Bronchial epithelial cell (primary cell): ENCODE measurements around the gene TNRC6B. TPM values are rescaled to one million over a fixed set of nuclear protein-coding genes. Genes with fewer than 3 reads are reported as not detected.

Source experiments
- DNase-seq: peaks from one replicate; pipeline ENCODE4 v3.0.0-alpha.2; 2010; ENCODE audit warnings: low read depth
- FAIRE-seq: peaks from 2 replicates; lab custom pipeline; 2011; peaks lifted over from hg19 to GRCh38; lab: Jason Lieb, UNC
- H3K27me3 ChIP-seq: 2 replicates; pipeline ENCODE4 v1.5.1; 2011; ENCODE audit warnings: low read length; ENCODE audit not compliant: control insufficient read depth, insufficient read depth
- H3K36me3 ChIP-seq: 2 replicates; pipeline ENCODE4 v1.5.1; 2011; ENCODE audit warnings: low read length; ENCODE audit not compliant: control insufficient read depth, insufficient read depth
- H3K4me3 ChIP-seq: 2 replicates; pipeline ENCODE4 v1.5.1; 2011; ENCODE audit warnings: mild to moderate bottlenecking, low read depth, low read length, control low read depth
- CTCF ChIP-seq: IDR thresholded peaks from 2 replicates; pipeline ENCODE4 v1.5.1; 2011; ENCODE audit warnings: mild to moderate bottlenecking, moderate library complexity, low read length, control low read depth, inconsistent platforms; ENCODE audit not compliant: insufficient read depth, severe bottlenecking
- total RNA-seq: library from RNA; depleted of rRNA; stranded (reverse); fragments of >200 nt; gene quantifications from 2 replicates; pipeline ENCODE4 v1.2.1, GENCODE V29; 2014

TNRC6B gene
- total RNA-seq, 1 donor from 2014 or later = 8.4 TPM

GRCh38 chr22:40258501-40258915, 80.8 kb downstream of the TNRC6B start:
- Histone ChIP-seq H3K4me3 (no peak overlapping the region), H3K27me3 (no peaks in the 10 kb centered on the region), H3K36me3 (peaks cover 3% of the 10 kb centered on the region)
- TF ChIP-seq CTCF = no peak
- FAIRE-seq (no peak), DNase-seq (peak; percentile 94)

GRCh38 chr22:40261783-40262182, 84.1 kb downstream of the TNRC6B start:
- TF ChIP-seq CTCF = no peak
- Histone ChIP-seq H3K27me3 (no peaks in the 10 kb centered on the region), H3K36me3 (peaks cover 5% of the 10 kb centered on the region), H3K4me3 (no peak overlapping the region)
- DNase-seq (no peak), FAIRE-seq (no peak)

GRCh38 chr22:40263191-40263590, 85.5 kb downstream of the TNRC6B start:
- no peak for TF ChIP-seq CTCF
- no peak overlapping the region for H3K4me3 ChIP-seq
- no peaks in the 10 kb centered on the region for H3K27me3 ChIP-seq
- DNase-seq (no peak), FAIRE-seq (no peak)
- H3K36me3 ChIP-seq = peaks cover 7% of the 10 kb centered on the region

GRCh38 chr22:40265783-40266182, 88.1 kb downstream of the TNRC6B start:
- DNase-seq (peak; percentile 7), FAIRE-seq (peak; percentile 43)
- no peaks in the 10 kb centered on the region for H3K27me3 ChIP-seq
- H3K36me3 ChIP-seq = peaks cover 7% of the 10 kb centered on the region
- no peak for TF ChIP-seq CTCF
- H3K4me3 ChIP-seq = no peak overlapping the region

GRCh38 chr22:40270031-40270430, 92.3 kb downstream of the TNRC6B start:
- FAIRE-seq = no peak
- no peak for TF ChIP-seq CTCF
- DNase-seq = no peak

GRCh38 chr22:40270748-40271373, 93.1 kb downstream of the TNRC6B start:
- Histone ChIP-seq H3K27me3 (no peaks in the 10 kb centered on the region), H3K4me3 (no peak overlapping the region), H3K36me3 (peaks cover 2% of the 10 kb centered on the region)
- FAIRE-seq (no peak), DNase-seq (no peak)
- no peak for TF ChIP-seq CTCF

More at GRCh38 chr22:40270031-40270430, 92.3 kb downstream of the TNRC6B start:
- Histone ChIP-seq H3K27me3 (no peaks in the 10 kb centered on the region), H3K4me3 (no peak overlapping the region), H3K36me3 (peaks cover 2% of the 10 kb centered on the region)
